ENCODE data around the gene KSR1. TPM values are rescaled to one million over a fixed set of nuclear protein-coding genes. Genes with fewer than 3 reads are reported as not detected.

Gene KSR1
- total RNA-seq, 1 donor from 2014 or later, result 8.3 TPM

GRCh38 chr17:27553019-27553511, 96.8 kb downstream of the KSR1 start:
- intact Hi-C loops (cut with DNase I), result no loop called here
- DNase-seq (no peak), ATAC-seq (ENCODE audit: poor library complexity) (peak; percentile 18)

GRCh38 chr17:27554152-27554551, 97.9 kb downstream of the KSR1 start:
- intact Hi-C loops (cut with DNase I), result no loop called here
- ATAC-seq (ENCODE audit: poor library complexity), result peak; percentile 64

GRCh38 chr17:27554911-27555310, 98.7 kb downstream of the KSR1 start:
- DNase-seq, result no peak
- no peak for ATAC-seq (ENCODE audit: poor library complexity)
- intact Hi-C loops (cut with DNase I), result no loop called here

More at GRCh38 chr17:27554152-27554551, 97.9 kb downstream of the KSR1 start:
- no peak for DNase-seq

- ATAC-seq (ENCODE audit: poor library complexity), result no peak
- DNase-seq, result no peak
- intact Hi-C loops (cut with DNase I), result no loop called here
These were observed 99.1 kb downstream of the KSR1 start for GRCh38 chr17:27555339-27555738.

GRCh38 chr17:27558341-27558740, 102.1 kb downstream of the KSR1 start:
- no peak for ATAC-seq (ENCODE audit: poor library complexity)
- intact Hi-C loops (cut with DNase I), result no loop called here
- DNase-seq, result no peak

GRCh38 chr17:27558842-27559505, 102.7 kb downstream of the KSR1 start:
- DNase-seq (no peak), ATAC-seq (ENCODE audit: poor library complexity) (no peak)
- intact Hi-C loops (cut with DNase I), result no loop called here

- ATAC-seq (ENCODE audit: poor library complexity), result peak; percentile 91
- intact Hi-C loops (cut with DNase I), result loop anchor here (5.0 kb wide), 1 partner anchor 102 kb away; the partner anchor contains the start of gene KSR1
- peak; percentile 84 for DNase-seq
These were observed 103.5 kb downstream of the KSR1 start for GRCh38 chr17:27559506-27560481.

GRCh38 chr17:27560668-27561067, 104.4 kb downstream of the KSR1 start:
- DNase-seq (peak; percentile 46), ATAC-seq (ENCODE audit: poor library complexity) (peak; percentile 38)
- intact Hi-C loops (cut with DNase I), result loop anchor here (5.0 kb wide), 1 partner anchor 103 kb away; the partner anchor contains the start of gene KSR1

GRCh38 chr17:27562777-27563455, 106.7 kb downstream of the KSR1 start:
- DNase-seq, result no peak
- ATAC-seq (ENCODE audit: poor library complexity), result no peak
- intact Hi-C loops (cut with DNase I), result loop anchor here (5.0 kb wide), 1 partner anchor 106 kb away; the partner anchor contains the start of gene KSR1

GRCh38 chr17:27563532-27563931, 107.3 kb downstream of the KSR1 start:
- intact Hi-C loops (cut with DNase I), result loop anchor here (5.0 kb wide), 1 partner anchor 106 kb away; the partner anchor contains the start of gene KSR1
- no peak for DNase-seq
- ATAC-seq (ENCODE audit: poor library complexity), result no peak

- ATAC-seq (ENCODE audit: poor library complexity) (no peak), DNase-seq (no peak)
- intact Hi-C loops (cut with DNase I), result loop anchor here (5.0 kb wide), 1 partner anchor 107 kb away; the partner anchor contains the start of gene KSR1
These were observed 108.2 kb downstream of the KSR1 start for GRCh38 chr17:27564463-27564862.

- intact Hi-C loops (cut with DNase I), result no loop called here
- ATAC-seq (ENCODE audit: poor library complexity) (no peak), DNase-seq (no peak)
These were observed 109.8 kb downstream of the KSR1 start for GRCh38 chr17:27565874-27566670.

- DNase-seq (no peak), ATAC-seq (ENCODE audit: poor library complexity) (no peak)
- intact Hi-C loops (cut with DNase I), result no loop called here
These were observed 110.7 kb downstream of the KSR1 start for GRCh38 chr17:27566671-27567562.

- intact Hi-C loops (cut with DNase I), result no loop called here
- ATAC-seq (ENCODE audit: poor library complexity) (no peak), DNase-seq (no peak)
These were observed 111.3 kb downstream of the KSR1 start for GRCh38 chr17:27567563-27567859.

GRCh38 chr17:27568216-27568615, 112.0 kb downstream of the KSR1 start:
- no peak for ATAC-seq (ENCODE audit: poor library complexity)
- intact Hi-C loops (cut with DNase I), result no loop called here
- DNase-seq, result no peak

- ATAC-seq (ENCODE audit: poor library complexity) (no peak), DNase-seq (no peak)
- intact Hi-C loops (cut with DNase I), result no loop called here
These were observed 112.6 kb downstream of the KSR1 start for GRCh38 chr17:27568811-27569210.

GRCh38 chr17:27569257-27569722, 113.0 kb downstream of the KSR1 start:
- intact Hi-C loops (cut with DNase I), result no loop called here
- DNase-seq (peak; percentile 66), ATAC-seq (ENCODE audit: poor library complexity) (peak; percentile 73)

Measured in Right ventricle myocardium superior (tissue), 1 donor.